GM12873 (cell line): ENCODE data around the gene CPNE2.

Experiments used
- TF ChIP-seq, protein P1 (sequence below): IDR thresholded peaks from 2 replicates; pipeline ENCODE4 v1.5.1; 2012; ENCODE audit warnings: low read depth, mild to moderate bottlenecking, moderate library complexity, low read length, control low read depth; ENCODE audit not compliant: insufficient read depth; ENCODE audit errors: missing control alignments

The CPNE2 gene

DNA sequence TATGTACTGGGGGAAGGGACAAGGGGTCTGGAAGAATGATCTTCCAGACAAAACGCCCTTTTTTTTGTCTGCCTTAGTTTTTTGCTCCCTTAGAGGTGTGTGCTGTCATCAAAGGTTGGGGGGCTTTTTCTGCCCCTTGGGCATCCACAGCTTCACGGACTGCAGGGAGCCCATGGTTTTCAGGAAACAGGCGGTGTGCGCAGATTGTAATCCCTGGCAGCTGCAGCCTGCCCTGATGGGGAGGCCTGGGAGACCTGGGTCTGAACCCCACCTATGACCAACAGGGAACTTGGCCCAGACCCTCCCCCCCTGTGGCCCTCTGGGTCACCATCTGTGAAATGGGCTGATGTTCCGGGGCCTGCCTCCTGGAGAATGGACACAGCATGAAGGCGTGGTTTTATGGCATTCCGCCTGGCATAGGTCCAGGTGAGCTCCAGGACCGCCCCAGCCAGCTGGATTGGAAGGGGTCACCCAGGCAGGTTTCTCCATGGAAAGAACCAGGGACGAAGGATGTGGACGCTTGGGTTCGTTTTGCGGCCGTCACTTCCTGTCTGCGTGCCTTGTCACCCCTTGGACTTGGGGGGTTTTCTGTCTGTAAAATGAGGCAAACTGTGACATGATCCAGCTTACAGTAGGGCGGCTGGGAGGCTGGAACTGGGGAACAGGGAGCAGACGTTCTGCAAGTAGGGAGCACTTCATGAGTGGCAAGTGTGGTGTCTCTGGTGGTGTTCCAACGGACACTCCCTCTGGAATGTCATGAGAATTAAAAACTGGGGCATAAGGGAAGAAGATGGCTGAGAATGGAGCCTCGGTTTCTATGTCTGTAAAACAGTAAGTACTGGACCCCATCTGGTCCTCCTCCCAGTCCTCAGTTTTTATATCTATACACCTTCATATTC, 1.5 kb downstream of the CPNE2 start:
- TF ChIP-seq, protein P1, sequence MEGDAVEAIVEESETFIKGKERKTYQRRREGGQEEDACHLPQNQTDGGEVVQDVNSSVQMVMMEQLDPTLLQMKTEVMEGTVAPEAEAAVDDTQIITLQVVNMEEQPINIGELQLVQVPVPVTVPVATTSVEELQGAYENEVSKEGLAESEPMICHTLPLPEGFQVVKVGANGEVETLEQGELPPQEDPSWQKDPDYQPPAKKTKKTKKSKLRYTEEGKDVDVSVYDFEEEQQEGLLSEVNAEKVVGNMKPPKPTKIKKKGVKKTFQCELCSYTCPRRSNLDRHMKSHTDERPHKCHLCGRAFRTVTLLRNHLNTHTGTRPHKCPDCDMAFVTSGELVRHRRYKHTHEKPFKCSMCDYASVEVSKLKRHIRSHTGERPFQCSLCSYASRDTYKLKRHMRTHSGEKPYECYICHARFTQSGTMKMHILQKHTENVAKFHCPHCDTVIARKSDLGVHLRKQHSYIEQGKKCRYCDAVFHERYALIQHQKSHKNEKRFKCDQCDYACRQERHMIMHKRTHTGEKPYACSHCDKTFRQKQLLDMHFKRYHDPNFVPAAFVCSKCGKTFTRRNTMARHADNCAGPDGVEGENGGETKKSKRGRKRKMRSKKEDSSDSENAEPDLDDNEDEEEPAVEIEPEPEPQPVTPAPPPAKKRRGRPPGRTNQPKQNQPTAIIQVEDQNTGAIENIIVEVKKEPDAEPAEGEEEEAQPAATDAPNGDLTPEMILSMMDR, result no peak

DNA sequence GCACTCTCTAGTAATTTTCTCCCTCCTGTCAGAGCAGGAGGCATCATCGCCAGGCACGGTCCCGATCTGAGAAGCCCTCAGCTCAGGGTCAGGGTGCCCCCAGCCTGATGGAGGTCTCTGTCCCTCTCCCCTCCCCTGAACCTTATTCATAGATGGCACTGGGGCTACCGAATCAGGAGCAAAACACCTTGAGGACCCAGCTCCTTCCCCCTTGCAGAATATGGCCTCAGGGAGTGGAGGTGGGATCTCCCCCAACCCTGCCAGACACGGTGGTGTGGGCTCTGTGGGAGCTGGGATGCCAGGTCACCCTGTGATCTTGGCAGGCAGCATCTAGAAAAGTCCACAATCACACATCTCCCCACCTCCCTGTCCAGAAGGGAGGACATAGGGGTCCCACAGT, 2.5 kb downstream of the CPNE2 start:
- TF ChIP-seq, protein P1, result no peak

DNA sequence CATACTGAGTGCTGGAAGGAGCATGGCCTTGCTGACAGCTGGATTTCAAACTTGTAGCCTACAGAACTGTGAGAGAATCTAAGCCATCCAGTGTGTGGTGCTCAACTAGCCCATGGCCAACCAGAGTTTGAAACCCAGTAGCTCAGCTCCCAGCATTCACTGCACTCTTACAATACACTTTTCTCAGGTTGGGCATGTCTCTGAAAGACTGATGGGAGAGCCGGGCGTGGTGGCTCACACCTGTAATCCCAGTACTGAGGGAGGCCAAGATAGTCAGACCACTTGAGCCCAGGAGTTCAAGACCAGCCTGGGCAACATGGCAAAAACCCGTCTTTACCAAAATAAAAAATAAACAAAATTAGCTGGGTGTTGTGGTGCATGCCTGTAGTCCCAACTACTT, 3.8 kb downstream of the CPNE2 start:
- TF ChIP-seq, protein P1, result no peak

DNA sequence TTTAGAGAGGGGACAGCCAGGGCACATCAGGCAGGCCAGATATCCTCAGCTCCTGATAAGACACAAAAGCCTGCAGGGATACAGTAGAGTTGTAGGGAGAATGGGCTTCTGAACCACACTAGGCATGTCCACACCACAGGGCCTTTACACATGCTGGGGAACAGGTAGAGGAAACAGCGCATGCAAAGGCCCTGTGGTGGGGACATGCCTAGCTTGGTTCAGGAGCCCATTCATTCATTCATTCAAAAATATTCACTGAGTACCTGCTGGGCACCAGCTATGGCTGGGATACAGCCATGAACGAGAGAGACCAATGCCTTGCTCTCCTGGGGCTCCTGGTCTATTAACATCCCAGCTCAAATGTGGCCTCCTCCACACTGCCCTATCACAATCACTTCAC, 4.4 kb downstream of the CPNE2 start:
- TF ChIP-seq, protein P1, result no peak

DNA sequence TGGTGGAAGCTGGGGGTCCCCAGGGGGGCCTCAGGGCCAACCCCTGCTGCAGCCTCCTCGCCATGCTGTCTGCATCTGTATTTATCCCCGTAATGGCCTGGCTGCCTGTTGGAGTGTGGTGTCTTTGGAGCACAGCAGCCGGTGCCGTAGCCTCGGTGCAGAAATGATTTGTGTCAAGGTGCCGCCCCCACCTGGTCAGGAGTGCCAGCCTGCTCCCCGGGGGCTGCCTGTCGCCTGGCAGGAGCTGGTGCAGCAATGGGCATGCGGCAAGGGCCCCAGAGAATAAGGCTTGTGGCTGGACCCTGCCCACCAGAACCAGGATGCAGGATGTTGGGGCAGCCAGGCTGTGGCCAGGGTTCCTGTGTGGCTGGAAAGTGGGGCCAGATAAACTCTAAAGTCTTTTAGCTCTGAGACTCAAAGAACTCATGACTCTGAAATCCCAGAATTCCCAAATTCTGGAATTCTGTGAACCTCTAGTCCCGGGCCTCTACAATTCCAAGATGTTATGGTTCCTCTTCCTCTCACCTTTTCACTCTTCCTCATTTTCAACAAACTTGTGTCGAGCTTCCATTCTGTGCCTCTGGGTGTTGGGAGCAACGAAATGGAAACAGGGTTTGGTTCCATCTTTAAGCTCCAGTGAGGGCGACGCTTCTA, 5.9 kb downstream of the CPNE2 start:
- TF ChIP-seq, protein P1, result no peak

DNA sequence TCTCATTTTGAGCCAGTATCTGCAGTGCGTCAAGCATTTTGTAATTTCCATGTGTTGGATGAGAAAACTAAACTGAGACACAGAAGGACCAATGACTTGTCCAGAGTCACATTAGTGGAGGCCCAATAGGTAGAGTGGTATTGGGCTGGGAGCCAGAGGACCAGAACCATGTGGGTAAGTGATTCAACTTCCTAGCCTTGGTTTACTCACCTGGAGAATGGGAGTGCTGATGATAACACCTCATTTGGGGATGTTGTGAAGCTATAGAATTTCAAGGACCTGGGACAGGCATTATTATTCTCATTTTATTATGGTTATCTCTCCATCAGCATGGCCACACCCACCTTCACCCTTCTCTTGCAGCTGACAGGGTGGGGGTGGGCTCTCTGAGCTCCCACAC, 8.1 kb downstream of the CPNE2 start:
- TF ChIP-seq, protein P1, result no peak

DNA sequence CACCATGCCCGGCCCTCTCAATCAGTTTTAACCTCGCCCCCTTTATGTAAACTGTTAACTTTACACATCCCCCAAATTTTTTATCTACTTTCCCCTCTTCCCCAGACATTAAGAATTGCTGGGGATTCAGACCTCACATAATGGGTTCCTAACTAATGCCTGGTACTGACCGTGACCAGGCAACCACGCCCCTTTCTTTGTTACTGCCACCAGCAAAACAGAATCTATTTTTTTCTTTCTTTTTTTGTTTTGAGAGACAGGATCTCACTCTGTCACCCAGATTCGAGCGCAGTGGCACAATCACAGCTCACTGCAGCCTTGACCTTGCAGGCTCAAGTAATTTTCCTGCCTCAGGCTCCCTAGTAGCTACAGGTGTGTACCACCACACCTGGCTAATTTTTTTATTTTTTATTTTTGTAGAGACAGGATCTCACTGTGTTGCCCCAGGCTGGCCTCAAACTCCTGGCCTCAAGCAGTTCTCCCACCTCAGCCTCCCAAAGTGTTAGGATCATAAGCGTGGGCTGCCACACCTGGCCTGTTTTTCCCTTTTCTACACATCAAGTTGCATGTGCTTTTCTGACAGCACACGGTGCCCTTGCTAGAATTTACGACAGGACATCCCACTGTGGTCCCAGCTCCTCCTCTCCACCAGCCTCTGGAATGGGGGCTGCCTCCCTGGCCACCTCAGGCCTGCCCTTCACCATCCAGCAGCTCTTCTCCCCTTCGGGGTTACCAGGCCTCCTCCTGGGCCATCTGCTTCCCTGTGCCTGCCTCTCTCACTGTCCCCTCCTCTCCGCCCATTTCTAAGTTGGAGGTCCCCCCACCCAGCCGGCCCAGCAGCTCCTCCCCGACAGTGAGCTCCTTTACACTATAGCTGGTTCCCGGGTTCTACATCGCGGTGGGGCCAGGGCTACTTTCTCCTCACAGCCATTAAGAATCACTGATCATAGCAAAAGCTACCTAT, 10.8 kb downstream of the CPNE2 start:
- TF ChIP-seq, protein P1, result no peak
